ENCODE results near the gene DDX10. TPM values are rescaled to one million over a fixed set of nuclear protein-coding genes. Genes with fewer than 3 reads are reported as not detected.

DDX10 gene
- total and polyA plus RNA-seq, 3 donors from 2014 or later: 25.7 to 64.4 (median 59.2) TPM

GRCh38 chr11:108975641-108976071, 310.8 kb downstream of the DDX10 start:
- H3K27me3 ChIP-seq: no peaks in the 10 kb centered on the region
- no peaks in the 10 kb centered on the region for H3K36me3 ChIP-seq (ENCODE audit: low read depth, missing control alignments)
- 28 to 42% methylated on average over 6 of the region's 6 CpGs for WGBS, 2 donors
- no peak for TF ChIP-seq POLR2A (IDR thresholded peaks at IDR 0.05)
- TF ChIP-seq CTCF (IDR thresholded peaks at IDR 0.05): no peak
- DNase-seq: no peak
- no peak overlapping the region for H3K27ac ChIP-seq
- H3K9me3 ChIP-seq: no peaks in the 10 kb centered on the region
- intact Hi-C loops (cut with DNase I; ENCODE audit: low total_unique reads): no loop called here
- no peak overlapping the region for H3K4me3 ChIP-seq
- no peaks in the 10 kb centered on the region for H3K4me1 ChIP-seq

- WGBS, 2 donors: 61 to 69% methylated on average over 6 of the region's 6 CpGs
- Histone ChIP-seq H3K4me3 (no peak overlapping the region), H3K4me1 (peaks cover 6% of the 10 kb centered on the region), H3K36me3 (ENCODE audit: low read depth, missing control alignments) (no peaks in the 10 kb centered on the region), H3K9me3 (no peaks in the 10 kb centered on the region), H3K27ac (no peak overlapping the region), H3K27me3 (no peaks in the 10 kb centered on the region)
- intact Hi-C loops (cut with DNase I; ENCODE audit: low total_unique reads): no loop called here
- TF ChIP-seq CTCF (IDR thresholded peaks at IDR 0.05) (no peak), POLR2A (IDR thresholded peaks at IDR 0.05) (no peak)
- DNase-seq: no peak
These were observed 319.0 kb downstream of the DDX10 start for GRCh38 chr11:108983636-108984420.

- intact Hi-C loops (cut with DNase I; ENCODE audit: low total_unique reads): no loop called here
- H3K27me3 ChIP-seq: no peaks in the 10 kb centered on the region
- no peaks in the 10 kb centered on the region for H3K36me3 ChIP-seq (ENCODE audit: low read depth, missing control alignments)
- DNase-seq: no peak
- H3K27ac ChIP-seq: no peak overlapping the region
- H3K4me1 ChIP-seq: peaks cover 6% of the 10 kb centered on the region
- H3K9me3 ChIP-seq: no peaks in the 10 kb centered on the region
- no peak overlapping the region for H3K4me3 ChIP-seq
- TF ChIP-seq CTCF (IDR thresholded peaks at IDR 0.05) (no peak), POLR2A (IDR thresholded peaks at IDR 0.05) (no peak)
These were observed 319.7 kb downstream of the DDX10 start for GRCh38 chr11:108984523-108984922.

DNA sequence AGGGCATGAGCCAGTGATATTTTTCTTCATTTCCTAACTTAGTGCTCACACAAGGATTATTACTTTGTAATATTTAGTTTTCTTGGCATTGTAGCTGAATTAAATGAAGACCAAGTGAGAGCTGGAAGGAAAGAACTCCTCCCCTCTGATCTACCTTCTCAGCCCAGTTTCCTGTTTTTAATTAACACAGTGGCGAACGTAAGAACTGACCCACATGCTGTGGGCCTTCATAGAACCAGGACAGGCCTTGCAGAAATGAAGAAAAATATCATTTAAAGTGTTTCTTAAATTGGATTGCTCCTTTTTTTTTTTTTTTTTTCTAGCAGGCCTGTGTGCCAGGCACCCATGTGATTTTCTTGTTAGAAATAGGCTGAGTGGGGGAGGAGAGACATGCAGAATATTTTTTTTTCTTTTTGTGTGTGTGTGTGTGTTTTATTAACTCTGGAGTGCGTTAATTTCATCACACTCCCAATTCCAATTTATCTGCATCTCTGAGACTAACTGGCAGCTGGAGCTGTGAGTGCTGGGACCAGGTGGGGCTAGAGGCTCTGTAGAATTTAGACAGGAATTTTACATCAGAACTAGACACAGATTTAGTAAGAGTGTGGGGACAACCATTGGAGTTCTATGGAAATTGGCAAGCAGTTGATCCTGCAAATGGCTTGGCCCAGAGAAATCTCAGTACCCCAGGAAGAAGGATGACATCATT, 320.5 kb downstream of the DDX10 start:
- no peak overlapping the region for H3K4me3 ChIP-seq
- WGBS, 2 donors: 52 to 54% methylated on average over 3 of the region's 3 CpGs
- DNase-seq: no peak
- H3K27me3 ChIP-seq: no peaks in the 10 kb centered on the region
- TF ChIP-seq POLR2A (IDR thresholded peaks at IDR 0.05) (no peak), CTCF (IDR thresholded peaks at IDR 0.05) (no peak)
- no peaks in the 10 kb centered on the region for H3K36me3 ChIP-seq (ENCODE audit: low read depth, missing control alignments)
- H3K4me1 ChIP-seq: peaks cover 6% of the 10 kb centered on the region
- intact Hi-C loops (cut with DNase I; ENCODE audit: low total_unique reads): no loop called here
- H3K27ac ChIP-seq: no peak overlapping the region
- no peaks in the 10 kb centered on the region for H3K9me3 ChIP-seq

Measured in testis (tissue), 3 donors.